ENCODE measurements around the gene CDH4. TPM values are rescaled to one million over a fixed set of nuclear protein-coding genes. Genes with fewer than 3 reads are reported as not detected.

Gene CDH4
- total and polyA plus RNA-seq, 2 of the 8 experiments (the other 6 are each of a cell fraction or from before 2014, with no cell fraction given), result 4.3 to 7.9 TPM

- Histone ChIP-seq H4K8ac (ENCODE audit: extremely low read depth, insufficient read depth, low read length) (no peak overlapping the region), H3K4me3 (ENCODE audit: extremely low read depth in 1 of 4, insufficient read depth in 2 of 4, low read depth in 3 of 4, low read length in 4 of 4) (no peak overlapping the region), H2AFZ (ENCODE audit: low read length) (no peak overlapping the region), H3K79me2 (ENCODE audit: control insufficient read depth in 1 of 2, insufficient read depth in 2 of 2, low read length in 2 of 2) (no peaks in the 10 kb centered on the region), H3K36me3 (ENCODE audit: control insufficient read depth in 2 of 4, insufficient read depth in 4 of 4, low read length in 3 of 4) (no peaks in the 10 kb centered on the region), H2BK15ac (ENCODE audit: low read length) (no peak overlapping the region), H2BK12ac (ENCODE audit: low read depth, low read length) (no peak overlapping the region), H3K9me3 (ENCODE audit: insufficient read depth in 2 of 2, low read depth in 1 of 2, low read length in 1 of 2) (peaks cover 0 to 5% of the 10 kb centered on the region in 2 experiments; a peak in 1 of 4 replicates), H3K14ac (ENCODE audit: insufficient read length) (no peak overlapping the region), H3K23me2 (ENCODE audit: low read depth, low read length) (peaks cover 3% of the 10 kb centered on the region; the same call in 1 of the 2 replicates), H3K56ac (replicated peaks; ENCODE audit: insufficient read length, low read depth, low read length) (no peak overlapping the region), H3K4me1 (replicated peaks in 1 of 4; ENCODE audit: control insufficient read depth in 3 of 4, insufficient read depth in 4 of 4, low read length in 3 of 4) (no peaks in the 10 kb centered on the region; a peak in 3 of 7 replicates), H2BK5ac (ENCODE audit: low read depth, low read length) (no peak overlapping the region), H3K4ac (replicated peaks; ENCODE audit: insufficient read length, low read depth, low read length) (no peak overlapping the region), H3K23ac (ENCODE audit: insufficient read length) (no peak overlapping the region), H3K27ac (ENCODE audit: low read depth, low read length) (no peak overlapping the region), H4K20me1 (replicated peaks in 1 of 2; ENCODE audit: control insufficient read depth in 1 of 2, insufficient read depth in 2 of 2, low read length in 2 of 2) (peaks cover 0 to 5% of the 10 kb centered on the region in 2 experiments), H2BK120ac (replicated peaks; ENCODE audit: low read depth, low read length) (no peak overlapping the region), H2AK5ac (ENCODE audit: low read depth, low read length) (no peak overlapping the region), H3K18ac (ENCODE audit: extremely low read depth, low read length) (no peak overlapping the region), H3K9ac (replicated peaks in 1 of 4; ENCODE audit: extremely low read depth in 1 of 4, low read depth in 3 of 4, low read length in 3 of 4) (no peak overlapping the region), H3K27me3 (replicated peaks in 1 of 4; ENCODE audit: control insufficient read depth in 3 of 4, extremely low read depth in 1 of 4, insufficient read depth in 3 of 4, low read length in 3 of 4) (peaks cover 0 to 3% (median 0%) of the 10 kb centered on the region in 4 experiments; a peak in 1 of 7 replicates), H2BK20ac (ENCODE audit: low read length) (no peak overlapping the region), H4K5ac (ENCODE audit: insufficient read length, low read depth, low read length) (no peak overlapping the region), H3K4me2 (ENCODE audit: insufficient read depth in 1 of 2, low read depth in 2 of 2, low read length in 2 of 2) (no peak overlapping the region), H4K91ac (replicated peaks; ENCODE audit: insufficient read length, low read length) (no peak overlapping the region), H3K79me1 (ENCODE audit: low read depth, low read length) (no peaks in the 10 kb centered on the region)
- CTCF ChIA-PET (ENCODE audit: partially characterized antibody), result interaction anchor here (0.9 kb wide), 1 partner anchor 30 kb away, joined by 3 read pairs; no protein-coding TSS in a partner anchor
- POLR2A ChIA-PET (ENCODE audit: partially characterized antibody), result no interaction called here
- TF ChIP-seq TAF7 (optimal IDR thresholded peaks at IDR 0.05; ENCODE audit: borderline replicate concordance, low read depth, low read length), result no peak
- no peak for FAIRE-seq
- no peak for DNase-seq (ENCODE audit: low read depth in 1 of 2, low spot score in 2 of 2)
- 93% methylated on average over 17 of the region's 17 CpGs; no CpG with 5 or more reads in 1 of the 2 experiments for WGBS, 2 experiments (ENCODE audit: extremely low coverage in 1 of 2, insufficient coverage in 1 of 2, insufficient read length in 1 of 2, insufficient replicate concordance in 2 of 2, low coverage in 1 of 2, low lambda C conversion rate in 2 of 2, missing lambda C conversion rate in 1 of 2)
Measured at GRCh38 chr20:61291166-61291829, 39.2 kb downstream of the CDH4 start.

All from H1 (cell line).